A172 (cell line): Measurements from ENCODE around the gene SRSF6. TPM values are rescaled to one million over a fixed set of nuclear protein-coding genes. Genes with fewer than 3 reads are reported as not detected.
"Not testable (repeated sequence)": the region's sequence is repeated elsewhere in the genome, so short reads cannot be mapped to it uniquely, and the experiment has no call there.

Source experiments
- DNase-seq: peaks from one replicate; pipeline ENCODE4 v3.0.0-alpha.2; 2015; ENCODE audit warnings: low spot score
- total RNA-seq: library from RNA; depleted of rRNA; stranded (reverse); fragments of >200 nt; shearing (Covaris generic); gene quantifications from 2 replicates; pipeline ENCODE4 v1.2.3, GENCODE V29; 2014

SRSF6 gene
- total RNA-seq, 1 experiment from 2014 or later = 60.8 TPM

DNA sequence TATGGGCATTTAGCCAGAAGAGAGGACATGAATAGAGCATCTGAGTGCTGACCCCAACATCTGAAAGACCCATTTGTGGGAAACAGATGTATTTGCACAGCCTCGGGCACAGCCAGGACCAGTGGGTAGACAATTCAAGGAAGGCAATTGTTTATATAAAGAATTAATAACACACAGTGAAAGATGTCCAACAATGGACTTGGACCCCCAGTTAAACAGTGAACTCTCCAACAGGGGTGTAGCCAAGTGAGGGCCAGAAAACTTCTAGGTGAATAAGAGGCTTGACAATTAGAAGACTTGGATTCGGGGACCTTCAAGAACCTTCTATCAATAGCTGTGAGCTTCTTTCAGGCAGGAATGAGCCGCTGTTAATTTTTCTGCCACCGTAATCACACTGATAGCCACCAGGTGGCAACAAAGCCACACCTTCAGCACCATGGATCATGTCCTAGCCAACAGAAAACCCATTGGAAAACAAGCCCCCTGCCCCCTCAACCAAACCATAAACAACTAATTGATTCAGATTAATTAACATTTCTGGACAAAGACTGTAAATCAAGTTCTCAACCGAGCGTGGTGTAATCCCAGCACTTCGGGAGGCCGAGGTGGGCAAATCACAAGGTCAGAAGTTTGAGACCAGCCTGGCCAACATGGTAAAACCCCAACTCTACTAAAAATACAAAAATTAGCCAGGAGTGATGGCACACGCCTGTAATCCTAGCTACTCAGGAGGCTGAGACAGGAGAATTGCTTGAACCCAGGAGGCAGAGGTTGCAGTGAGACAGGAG is 8.8 kb upstream of the SRSF6 start:
- peak; percentile 51 for DNase-seq

DNA sequence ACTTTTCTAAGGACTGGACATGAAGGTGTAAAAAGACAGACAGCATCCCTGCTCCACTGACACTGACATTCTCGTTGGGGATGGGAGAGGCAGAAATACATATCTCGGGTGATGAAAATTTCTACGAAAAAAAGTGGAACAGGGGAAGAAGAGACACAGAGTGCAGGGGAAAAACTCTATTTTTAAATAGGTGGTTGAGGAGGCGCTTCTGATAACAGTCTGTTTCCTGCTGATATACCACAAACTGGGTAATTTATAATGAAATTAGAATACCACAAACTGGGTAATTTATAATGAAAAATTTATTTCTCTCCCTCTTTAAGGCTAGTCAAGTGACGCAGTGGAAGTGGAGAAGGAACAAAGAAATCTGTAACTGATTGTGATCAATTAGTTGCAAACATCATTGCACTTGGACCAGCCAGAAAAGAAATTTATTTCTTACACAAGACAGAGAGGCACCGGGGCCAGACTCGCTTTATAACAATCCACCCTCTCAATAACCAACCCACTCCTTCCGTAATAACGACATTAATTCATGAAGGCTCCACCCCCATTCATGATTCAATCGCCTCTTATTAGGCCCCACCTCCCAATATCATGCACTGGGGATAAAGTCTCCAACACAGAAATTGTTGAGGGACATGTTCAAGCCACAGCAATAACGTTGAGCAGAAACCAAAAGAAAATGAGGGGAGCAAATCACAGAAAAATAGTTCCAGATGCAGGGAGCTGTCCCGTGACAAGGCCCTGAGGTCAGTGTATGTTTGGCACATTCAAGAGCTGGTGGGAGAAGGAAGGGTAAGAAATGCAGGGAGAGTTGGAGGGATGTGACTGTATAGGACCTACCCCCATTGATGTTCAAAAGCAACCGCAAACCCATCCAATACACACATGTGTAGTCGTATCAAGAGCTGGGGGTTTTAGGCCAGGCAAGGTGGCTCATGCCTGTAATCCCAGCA is 6.6 kb upstream of the SRSF6 start:
- DNase-seq = no peak

DNA sequence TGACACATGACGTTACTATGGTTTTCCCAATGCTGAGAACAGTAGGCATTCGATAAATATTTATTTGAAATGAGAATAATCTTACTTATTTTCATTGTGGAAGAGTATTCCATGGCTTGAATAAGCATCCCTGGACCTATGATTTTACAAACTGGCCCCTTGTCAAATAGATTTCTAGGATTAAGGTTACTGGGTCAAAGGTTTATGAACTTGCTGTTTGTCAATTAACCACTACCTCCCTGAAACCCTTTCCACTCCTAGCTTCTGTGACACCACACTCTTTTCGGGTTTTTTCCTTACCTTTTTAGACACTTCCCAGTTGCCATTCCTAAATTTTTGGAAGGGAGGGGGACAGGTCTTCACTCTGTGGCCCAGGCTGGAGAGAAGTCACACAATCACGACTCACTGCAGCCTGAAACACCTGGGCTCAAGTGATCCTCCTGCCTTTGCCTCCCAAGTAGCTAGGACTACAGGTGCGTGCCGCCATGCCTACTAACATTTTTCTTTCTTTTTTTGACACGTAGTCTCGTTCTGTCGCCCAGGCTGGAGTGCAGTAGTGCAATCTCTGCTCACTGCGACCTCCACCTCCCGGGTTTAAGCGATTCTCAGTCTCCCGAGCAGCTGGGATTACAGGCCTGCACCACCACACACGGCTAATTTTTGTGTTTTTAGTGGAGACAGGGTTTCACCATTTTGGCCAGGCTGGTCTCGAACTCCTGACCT is 5.1 kb upstream of the SRSF6 start:
- DNase-seq = no peak

DNA sequence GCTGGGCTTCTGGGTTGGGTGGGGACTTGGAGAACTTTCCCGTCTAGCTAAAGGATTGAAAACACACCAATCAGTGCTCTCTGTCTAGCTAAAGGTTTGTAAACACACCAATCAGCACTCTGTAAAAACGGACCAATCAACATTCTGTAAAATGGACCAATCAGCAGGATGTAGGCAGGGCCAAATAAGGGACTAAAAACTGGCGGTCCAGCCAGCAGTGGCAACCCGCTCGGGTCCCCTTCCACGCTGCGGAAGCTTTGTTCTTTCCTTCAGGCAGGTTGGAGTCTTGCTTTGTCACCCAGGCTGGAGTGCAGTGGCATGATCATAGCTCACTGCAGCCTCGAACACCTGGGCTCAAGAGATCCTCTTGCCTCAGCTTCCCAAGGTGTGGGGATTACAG is 1.4 kb upstream of the SRSF6 start:
- DNase-seq = not testable (repeated sequence)

DNA sequence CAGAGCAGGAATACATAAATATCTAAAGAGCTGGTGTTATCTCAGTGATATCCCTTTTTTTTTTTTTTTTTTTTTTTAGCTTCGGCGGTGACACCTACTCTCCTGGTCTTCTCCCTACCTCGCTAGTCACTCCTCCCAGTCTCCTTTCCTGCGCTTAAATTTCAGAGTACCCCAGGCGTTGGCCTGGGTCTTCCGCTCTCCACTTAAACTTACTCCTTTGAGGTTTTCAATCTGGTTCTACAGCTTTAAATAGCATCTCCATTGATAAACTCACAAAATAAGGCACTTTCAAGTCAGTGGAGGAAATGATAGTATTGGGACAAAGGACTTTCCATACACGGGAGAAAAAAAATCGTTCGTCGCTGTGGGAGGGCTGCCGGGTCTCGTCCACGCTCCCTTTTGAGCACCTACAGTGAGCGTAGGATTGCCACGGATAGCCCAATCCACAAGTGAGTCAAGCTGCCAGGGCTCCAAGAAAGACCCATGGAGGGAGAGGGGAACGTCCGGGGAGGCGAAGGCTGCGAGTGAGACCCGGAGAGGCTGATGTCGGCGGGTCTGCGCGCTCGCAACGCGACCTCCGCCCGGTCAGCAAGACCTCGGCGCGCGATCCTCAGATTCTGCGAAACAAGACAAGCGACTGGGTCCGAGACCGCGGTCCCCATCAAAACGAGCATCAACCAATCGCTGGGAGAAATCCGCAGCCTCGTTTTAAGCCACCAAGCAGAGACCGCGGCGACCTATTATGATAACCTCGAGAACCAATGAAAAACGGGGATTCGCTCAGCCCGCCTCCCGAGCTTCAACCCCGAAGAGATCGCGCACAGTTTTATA is 672 bp upstream of the SRSF6 start:
- peak; percentile 90 for DNase-seq

DNA sequence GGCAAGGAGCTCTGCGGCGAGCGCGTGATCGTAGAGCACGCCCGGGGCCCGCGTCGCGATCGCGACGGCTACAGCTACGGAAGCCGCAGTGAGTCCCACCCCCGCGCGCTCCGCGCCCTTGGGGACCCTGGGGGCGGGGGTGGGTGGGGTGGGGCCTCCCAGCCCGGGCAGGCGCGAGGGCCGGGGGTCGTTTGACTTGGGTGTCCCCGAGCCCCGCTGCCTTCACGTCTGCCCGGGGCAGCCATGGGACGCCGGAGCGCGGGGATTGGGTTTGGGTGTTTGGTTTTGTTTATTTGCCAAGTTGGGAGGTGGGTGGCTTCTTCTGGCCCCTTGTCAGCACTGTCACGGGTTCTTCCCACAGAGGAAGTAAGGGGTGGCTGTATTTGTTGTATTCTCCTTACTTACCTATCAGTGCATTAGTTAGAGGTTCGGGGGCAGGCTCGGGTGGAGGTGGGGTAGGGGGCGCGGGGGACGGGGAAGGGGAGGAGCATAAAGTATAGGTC is 777 bp downstream of the SRSF6 start:
- no peak for DNase-seq

DNA sequence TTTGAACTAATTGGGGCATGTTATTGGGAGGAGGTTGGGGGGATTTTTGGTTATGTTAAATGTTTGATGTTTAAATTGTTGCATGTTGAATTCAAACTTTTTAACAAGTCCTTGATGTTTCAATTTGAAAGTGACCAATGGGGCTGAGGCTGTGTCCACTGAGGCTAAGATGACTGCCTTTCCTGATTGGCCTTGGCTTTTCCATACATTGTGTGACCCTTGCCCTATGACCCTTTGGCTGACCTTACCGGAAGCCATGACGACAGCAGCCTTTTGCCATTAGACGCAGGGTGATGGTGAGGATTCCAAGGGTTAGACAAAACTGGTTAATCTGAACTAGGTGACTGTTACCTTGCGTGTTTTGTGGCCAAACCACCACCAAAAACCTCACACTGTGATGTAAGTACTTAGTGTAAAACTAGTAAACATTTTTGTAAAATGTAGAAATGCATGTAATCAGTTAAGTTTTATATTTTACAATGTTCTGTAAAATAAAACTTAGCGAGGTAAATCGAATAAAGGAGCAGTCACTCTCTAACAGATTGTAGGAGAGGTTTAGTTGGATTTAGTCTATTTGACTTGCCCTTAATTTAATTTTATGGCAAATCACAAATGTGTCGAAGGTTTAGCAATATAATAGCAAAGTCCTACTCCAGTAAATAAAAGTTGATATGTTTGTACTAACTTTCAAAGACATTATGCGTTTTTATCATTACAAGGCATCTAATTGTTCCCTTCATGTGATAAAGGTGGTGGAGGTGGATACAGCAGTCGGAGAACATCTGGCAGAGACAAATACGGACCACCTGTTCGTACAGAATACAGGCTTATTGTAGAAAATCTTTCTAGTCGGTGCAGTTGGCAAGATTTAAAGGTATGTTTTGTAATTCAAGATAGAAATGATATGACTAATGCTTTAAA is 1.6 kb downstream of the SRSF6 start:
- no peak for DNase-seq

DNA sequence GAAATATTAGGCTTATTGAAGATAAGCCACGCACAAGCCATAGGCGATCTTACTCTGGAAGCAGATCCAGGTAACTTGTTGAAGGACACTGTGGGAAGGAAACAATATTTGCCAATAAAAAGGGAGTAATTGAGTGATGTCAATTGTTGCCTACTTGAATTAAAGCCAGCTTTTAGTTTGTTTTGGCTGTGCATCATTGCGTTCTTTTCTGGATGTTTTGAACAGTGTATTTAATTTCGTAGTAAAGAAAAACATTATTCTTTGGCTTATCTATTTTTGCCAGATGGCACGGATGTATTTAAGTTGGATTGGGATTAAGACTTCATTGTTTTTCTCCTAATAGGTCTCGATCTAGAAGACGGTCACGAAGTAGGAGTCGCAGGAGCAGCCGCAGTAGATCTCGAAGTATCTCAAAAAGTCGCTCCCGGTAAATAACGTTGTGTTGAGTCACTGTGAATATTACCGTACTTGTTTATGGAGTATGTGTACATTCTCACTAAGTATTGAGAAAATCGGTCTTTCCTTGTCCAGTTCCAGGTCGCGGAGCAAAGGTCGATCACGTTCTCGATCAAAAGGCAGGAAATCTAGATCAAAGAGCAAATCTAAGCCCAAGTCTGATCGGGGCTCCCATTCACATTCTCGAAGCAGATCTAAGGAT is 2.6 kb downstream of the SRSF6 start:
- no peak for DNase-seq

DNA sequence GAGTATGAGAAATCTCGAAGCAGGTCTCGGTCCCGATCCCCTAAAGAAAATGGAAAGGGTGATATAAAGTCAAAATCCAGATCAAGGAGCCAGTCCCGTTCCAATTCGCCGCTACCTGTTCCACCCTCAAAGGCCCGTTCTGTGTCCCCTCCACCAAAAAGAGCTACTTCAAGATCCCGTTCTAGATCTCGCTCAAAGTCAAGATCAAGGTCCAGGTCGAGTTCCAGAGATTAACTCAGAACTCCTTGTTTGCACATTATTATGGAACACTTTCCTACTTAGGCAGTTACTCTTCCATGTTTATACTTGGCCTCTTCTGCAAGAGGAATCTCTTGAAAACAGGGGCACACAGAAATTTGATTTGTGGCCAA is 3.1 kb downstream of the SRSF6 start:
- no peak for DNase-seq

DNA sequence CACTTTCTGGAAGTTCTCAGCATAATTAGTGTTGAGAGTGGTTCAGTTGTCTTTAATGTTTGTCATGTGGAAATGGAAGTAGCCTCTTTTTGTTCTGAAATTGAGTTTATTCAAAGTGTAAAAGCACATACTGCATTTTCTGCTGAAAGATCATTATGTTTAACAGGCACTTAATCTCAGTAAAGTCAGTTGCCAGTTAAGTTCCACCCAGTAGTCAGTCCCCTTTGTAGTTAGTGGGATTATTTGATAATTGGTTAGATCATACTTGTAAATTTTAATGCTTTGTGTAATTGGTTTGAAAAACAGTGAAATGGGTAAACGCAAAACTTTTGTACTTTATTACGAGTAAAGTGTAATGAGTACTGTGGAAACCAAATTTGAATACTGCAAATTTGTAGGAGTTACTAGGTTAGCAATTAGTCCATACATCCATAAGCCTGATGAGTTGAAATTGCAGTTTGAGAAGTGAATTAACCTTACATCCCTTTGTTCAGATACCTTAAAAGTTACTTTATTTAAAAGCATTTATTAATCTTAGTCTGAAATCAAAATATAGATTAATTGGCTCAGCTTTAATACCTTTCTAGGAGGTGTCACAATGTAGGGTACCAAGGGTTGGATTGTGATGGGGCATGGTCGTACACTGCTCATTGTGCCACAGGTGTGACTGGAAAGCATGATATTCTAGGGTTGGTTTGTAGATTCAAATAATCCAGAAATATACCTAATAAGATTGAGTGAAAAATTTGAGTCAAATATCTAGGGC is 4.4 kb downstream of the SRSF6 start:
- DNase-seq = no peak

DNA sequence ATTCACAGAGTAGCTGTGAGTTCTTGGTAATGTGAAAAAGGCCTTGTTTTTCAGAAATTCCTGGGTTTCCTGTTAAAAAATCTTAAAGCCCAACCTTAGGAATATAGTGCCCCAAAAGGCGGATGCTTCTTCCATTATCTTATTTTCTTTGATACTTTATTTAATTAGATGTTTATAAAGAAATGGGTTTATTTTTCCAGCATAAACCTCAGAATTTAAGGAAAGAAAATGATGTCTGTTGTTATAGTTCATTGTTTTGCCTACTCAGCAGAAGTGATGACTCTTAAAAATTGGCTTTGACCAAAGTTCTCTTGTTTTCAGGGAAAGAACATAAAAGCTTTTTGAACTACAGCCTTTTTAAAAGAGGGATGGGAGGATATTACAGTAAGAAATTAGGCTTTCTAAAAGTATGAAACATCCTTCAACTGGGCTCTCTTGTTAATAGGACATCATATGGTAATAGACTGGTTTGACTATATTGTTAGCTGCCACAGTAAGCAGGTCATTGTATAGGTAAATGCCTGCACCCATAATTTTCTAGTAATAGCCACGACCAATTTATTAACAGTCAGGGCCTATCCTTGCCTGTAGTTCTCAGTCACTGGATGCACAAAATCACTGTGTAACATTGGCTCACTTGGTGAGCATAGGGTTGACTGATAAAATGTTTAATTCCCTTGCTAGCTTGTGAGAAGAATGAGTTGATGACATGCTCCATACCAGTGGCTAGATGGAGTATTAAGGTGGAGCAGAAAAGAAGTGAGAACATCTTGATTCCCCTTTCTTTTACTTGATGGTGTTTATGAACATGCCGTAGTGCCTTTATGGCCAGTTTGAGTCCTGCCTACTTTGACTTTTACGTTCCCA is 5.2 kb downstream of the SRSF6 start:
- no peak for DNase-seq

DNA sequence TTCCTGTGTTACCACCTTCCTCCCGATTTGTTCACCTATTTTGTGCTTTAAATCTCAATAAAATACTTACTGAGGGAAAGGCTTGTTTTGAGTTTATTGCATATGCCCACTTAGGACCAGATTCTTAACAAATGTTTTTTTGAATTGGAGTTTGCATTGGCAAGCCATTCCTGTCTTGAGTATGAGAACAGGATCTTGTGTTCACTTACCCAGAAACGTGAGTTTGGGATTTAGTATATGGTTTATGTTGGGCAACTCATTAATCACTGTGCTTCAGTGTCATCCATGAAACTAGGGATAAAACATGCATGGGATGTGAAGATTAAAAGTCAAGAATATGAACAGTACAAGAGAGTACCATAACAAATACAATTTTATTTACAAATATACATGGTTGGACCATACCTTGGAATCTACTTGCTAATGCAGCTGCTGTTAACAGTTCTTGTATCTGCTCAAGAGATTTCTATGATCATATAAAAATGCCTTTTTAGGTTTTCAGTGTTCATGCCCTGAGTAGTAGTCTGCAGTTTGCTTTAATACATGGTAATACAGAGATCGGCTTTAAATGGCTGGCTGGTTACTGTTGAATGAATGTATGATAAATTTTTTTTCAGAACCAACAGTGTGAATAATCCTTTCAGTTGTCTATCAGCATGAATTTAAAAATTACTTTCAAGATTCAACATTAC is 6.0 kb downstream of the SRSF6 start:
- no peak for DNase-seq

DNA sequence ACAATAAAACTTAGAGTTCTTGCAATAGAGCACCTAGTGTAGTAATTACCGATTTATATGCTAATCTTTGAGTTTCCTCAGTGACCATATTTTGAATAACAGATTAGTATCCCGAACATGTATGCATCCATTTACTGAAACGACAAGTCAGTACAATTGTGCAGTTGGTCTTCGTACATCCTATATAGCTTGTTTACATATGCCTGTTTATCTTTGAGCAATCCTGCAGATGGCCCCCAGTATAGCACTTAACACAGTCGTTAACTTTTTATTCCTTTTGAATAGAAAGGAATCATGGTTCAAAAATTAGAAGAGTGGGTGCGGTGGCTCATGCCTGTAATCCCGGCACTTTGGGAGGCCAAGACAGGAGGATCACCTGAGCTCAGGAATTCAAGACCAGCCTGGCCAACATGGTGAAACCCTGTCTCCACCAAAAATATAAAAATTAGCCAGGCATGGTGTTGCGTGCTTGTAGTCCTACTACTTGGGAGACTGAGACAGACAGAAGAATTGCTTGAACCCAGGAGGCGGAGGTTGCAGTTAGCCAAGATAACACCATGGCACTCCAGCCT is 6.6 kb downstream of the SRSF6 start:
- no peak for DNase-seq

DNA sequence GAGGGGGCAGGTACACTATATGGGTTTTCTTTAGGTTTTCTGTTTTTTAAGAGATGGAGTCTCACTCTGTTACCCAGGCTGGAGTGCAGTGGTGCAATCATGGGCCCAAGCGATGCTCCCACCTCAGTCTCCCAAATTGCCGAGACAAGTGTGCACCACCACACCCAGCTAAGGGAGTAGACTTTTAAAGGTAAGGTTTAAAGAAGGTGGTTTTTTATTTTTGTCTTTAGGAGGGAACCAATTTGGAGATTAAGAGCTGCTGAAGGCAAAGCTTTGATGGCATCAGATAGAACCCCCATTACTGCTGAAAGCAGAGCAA is 7.9 kb downstream of the SRSF6 start:
- no peak for DNase-seq

DNA sequence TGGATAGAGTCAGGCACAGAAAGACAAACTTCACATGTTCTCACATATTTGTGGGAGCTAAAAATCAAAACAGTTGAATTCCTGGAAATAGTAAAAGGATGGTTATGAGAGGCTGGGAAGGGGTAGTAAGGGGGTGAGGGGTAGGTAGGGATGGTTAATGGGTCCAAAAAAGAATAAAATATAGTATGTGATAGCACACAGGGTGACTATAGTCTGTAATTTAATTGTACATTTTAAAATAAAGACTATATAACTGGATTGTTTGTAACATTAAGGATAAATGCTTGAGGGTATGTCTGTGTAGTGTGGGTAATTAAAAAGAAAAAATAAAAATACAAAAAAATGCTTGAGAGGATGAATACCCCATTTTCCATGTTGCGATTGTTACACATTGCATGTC is 9.9 kb downstream of the SRSF6 start:
- DNase-seq = no peak

DNA sequence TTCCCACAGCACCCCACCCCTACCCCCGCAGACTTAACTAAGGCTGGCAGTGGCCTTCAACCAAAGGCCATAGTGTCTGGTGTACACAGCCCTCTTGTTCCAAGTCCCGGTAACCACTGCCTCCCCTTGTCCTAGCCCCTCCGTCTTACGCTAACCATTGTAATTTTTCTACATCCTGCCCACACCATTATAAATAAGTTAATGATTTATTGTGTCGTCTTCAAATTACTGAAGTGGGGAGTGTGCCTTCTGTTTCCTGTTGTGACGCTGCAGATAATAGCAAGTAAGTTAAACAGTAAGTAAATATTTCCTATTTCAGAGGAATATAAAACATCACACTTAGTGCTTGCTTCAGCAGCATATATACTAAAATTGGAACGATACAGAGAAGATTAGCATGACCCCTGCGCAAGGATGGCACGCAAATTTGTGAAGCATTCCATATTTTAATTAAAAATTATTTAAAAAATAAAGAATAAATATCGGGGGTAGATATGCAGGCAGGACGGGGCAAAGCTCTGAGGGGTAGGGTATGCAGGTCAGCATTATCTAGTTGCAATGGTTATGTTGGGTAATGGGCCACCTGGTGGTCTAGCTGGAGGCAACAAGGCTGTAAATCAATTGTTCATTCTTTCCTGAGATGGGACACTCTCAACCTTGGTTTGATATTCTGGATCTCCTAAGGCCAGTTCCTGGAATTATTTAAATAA is 15.1 kb downstream of the SRSF6 start:
- no peak for DNase-seq

DNA sequence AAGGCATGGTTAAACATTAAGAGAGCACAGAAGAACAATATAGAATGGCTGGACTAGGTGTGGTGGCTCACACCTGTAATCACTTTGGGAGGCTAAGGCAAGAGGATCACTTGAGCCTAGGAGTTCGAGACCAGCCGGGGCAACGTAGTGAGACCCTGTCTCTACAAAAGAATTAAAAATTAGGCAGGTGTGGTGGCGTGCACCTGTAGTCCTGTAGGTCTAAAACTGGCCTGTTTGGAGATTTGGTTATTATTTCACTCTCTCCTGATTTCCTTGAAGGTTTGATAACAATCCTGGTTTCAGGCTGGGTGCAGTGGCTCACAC is 15.6 kb downstream of the SRSF6 start:
- DNase-seq = no peak
